Omental fat pad (tissue), 4 donors: Measurements from ENCODE around the gene CDNF. TPM values are rescaled to one million over a fixed set of nuclear protein-coding genes. Genes with fewer than 3 reads are reported as not detected.

Experiments used
- ATAC-seq: fragments of 150-250 bp; one replicate; pipeline ENCODE4 v1.9.1; 2016; ENCODE audit warnings: mild to moderate bottlenecking, moderate library complexity; ENCODE audit not compliant: low FRiP score
- DNase-seq: peaks from one replicate; pipeline ENCODE4 v3.0.0-alpha.2; 2019; ENCODE audit warnings: low spot score
- total RNA-seq, 4 donors: library from RNA; depleted of rRNA; stranded (reverse); fragments of >200 nt; gene quantifications; one replicate each; pipeline ENCODE4 v1.1.0, GENCODE V29; 2016
- TF ChIP-seq, protein P1 (sequence below), 3 donors: fragments of 450-650 bp; IDR thresholded peaks; one replicate each; pipeline ENCODE4 v1.5.1; 2016 to 2017; ENCODE audit warnings: antibody characterized with exemption in 3 of 3, mild to moderate bottlenecking in 3 of 3, moderate library complexity in 2 of 3

The CDNF gene
- total RNA-seq, 4 donors from 2014 or later = 1.4 to 7.3 (median 2.0) TPM

DNA sequence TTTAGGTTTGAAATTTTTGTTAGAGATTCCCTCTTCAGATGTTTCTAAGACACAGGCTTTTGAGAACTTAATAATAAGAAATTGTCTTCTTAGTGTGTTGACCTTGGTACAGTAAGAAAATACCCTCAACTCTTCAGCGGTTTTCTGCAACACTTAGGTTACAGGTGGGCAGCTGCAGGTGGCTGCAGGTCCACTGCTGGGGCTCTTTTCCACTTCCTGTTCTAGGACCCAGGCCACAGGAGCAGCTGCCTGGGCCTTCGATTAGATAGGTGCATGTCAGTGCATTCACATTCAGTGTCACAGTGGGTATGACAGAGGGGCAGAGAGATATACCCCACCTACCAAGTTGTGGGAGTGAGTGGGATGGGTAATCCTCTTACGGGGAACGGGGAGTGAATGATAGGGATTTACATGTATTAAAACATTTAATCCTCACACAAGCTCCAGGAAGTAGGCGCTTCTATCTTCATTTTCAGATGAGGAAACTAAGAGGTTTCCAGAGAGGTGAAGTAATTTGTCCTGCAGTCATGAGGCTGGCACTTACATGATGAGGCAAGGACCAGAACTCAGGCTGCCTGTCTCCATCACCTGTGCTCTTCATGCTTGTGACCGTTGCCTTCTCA, 20.6 kb upstream of the CDNF start:
- ATAC-seq = no peak
- no peak for DNase-seq
- TF ChIP-seq, protein P1, sequence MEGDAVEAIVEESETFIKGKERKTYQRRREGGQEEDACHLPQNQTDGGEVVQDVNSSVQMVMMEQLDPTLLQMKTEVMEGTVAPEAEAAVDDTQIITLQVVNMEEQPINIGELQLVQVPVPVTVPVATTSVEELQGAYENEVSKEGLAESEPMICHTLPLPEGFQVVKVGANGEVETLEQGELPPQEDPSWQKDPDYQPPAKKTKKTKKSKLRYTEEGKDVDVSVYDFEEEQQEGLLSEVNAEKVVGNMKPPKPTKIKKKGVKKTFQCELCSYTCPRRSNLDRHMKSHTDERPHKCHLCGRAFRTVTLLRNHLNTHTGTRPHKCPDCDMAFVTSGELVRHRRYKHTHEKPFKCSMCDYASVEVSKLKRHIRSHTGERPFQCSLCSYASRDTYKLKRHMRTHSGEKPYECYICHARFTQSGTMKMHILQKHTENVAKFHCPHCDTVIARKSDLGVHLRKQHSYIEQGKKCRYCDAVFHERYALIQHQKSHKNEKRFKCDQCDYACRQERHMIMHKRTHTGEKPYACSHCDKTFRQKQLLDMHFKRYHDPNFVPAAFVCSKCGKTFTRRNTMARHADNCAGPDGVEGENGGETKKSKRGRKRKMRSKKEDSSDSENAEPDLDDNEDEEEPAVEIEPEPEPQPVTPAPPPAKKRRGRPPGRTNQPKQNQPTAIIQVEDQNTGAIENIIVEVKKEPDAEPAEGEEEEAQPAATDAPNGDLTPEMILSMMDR (IDR thresholded peaks at IDR 0.05) = no peak

DNA sequence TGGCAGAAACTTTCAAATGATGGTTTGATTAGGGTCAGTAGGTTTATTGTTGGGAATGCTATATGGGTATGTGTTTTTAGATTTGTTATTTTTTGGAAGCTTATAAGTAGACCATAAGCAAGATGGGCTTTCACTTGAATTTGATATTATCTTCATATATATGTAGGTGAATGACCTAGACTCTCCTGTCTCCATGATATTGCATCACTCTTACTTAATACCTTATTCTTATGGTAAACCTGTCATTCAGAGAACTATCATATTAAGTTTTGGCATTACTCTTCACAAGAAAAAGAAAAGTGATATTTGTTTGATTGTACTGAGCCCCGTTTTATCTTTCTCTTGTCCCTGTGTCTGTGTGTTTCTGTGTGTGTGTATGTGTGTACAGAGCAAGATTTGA, 17.6 kb upstream of the CDNF start:
- DNase-seq (no peak), ATAC-seq (no peak)
- TF ChIP-seq, protein P1 (IDR thresholded peaks at IDR 0.05) = no peak

DNA sequence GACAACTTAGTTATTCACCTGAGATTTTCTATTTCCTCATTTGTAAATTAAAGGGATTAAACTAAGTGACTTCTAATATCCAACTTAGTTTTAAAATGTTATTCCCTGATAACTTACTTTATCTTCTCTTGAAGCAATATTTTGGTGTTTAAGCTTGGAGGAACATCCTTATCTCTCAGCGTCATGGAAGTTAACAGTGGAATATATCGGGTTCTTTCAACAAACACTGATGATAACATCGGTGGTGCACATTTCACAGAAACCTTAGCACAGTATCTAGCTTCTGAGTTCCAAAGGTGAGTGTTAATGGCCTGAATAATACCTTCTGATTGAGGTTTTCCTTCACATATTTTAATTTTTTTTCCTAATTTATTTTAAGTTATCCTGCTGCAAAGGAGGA, 14.4 kb upstream of the CDNF start:
- DNase-seq = no peak
- TF ChIP-seq, protein P1 (IDR thresholded peaks at IDR 0.05) = no peak
- no peak for ATAC-seq

DNA sequence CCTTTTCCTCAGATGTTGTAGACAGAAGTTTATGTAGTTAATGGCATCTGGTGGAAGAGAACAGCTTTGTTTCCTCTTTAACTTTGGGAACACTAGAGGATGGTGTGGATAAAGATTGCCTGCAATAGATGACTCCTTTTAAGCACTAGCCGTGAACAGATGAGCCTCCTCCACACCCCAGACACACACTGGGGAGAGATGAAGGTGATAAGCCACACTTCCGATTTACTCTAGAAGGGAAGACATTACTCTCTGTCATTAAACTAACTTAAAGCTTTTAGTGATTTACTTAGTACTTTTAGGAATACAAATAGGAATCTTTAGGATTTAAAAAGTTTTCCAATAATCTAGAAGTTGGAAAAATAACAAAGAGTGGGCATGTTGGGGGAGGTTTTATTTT, 7.1 kb upstream of the CDNF start:
- ATAC-seq (no peak), DNase-seq (no peak)
- TF ChIP-seq, protein P1 (IDR thresholded peaks at IDR 0.05) = no peak

DNA sequence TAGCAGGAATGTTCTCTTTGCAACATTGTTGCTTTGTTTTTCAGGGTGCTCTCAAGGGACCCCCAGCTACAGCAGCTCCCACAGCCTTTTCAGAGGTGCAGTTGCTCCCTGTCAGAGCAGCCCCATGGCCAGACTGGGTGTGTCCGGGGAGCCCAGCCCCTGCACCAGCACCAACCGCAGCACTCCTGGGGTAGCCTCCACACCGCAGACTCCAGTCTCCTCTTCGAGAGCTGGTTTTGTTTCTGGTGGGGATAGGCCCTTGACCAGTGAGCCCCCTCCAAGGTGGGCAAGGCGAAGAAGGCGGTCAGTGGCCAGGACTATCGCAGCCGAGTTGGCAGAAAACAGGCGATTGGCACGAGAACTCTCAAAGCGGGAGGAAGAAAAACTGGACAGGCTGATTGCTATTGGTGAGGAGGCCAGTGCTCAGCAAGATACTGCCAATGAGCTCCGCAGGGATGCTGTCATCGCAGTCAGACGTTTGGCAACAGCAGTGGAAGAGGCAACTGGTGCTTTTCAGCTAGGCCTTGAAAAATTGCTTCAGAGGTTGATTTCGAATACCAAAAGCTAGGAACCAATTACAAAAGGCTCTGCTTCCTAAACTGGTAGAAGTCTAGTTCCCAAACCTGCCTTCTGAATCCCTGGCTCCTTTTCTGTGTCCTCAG, 5.6 kb upstream of the CDNF start:
- DNase-seq (no peak), ATAC-seq (no peak)
- TF ChIP-seq, protein P1 (IDR thresholded peaks at IDR 0.05) = no peak

DNA sequence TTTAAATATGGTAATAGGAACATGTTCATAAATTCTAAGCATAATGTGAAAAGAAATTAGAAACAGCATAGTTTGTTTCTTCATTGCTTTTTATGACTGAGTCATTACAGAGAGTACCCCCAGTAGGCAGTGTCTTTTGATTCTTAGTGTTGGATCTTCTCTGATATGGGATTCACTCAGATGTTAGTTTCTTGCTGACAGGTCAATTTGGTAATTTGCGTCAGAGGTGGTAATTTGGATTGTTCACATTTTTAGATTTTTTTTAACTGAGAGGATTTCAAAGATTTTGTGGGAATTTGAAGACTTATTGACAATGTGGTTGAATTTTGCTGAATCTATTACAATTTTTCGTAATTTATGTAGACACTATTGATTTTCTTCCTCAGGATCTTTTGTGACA, 2.3 kb upstream of the CDNF start:
- TF ChIP-seq, protein P1 (IDR thresholded peaks at IDR 0.05) = no peak
- DNase-seq = no peak
- no peak for ATAC-seq

DNA sequence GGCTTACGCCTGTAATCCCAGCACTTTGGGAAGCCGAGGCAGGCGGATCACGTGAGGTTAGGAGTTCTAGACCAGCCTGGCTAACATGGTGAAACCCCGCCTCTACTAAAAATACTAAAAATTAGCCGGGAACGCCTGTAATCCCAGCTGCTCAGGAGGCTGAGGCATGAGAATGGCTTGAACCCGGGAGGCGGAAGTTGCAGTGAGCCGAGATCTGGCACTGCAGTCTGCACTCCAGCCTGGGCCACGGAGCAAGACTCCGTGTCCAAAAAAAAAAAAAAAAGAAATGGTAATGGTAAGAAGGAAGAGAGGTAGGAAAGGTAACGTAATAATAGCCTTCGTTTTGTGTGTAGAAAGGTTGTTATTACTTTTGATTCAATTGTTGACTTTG, 1.5 kb upstream of the CDNF start:
- DNase-seq (no peak), ATAC-seq (no peak)
- TF ChIP-seq, protein P1 (IDR thresholded peaks at IDR 0.05) = no peak
